WTC11 (cell line): ENCODE results near the gene GSTP1. TPM values are rescaled to one million over a fixed set of nuclear protein-coding genes. Genes with fewer than 3 reads are reported as not detected.
"Not testable (repeated sequence)": the region's sequence is repeated elsewhere in the genome, so short reads cannot be mapped to it uniquely, and the experiment has no call there.

Experiments
- ATAC-seq: fragments of 200-7000 bp; cut with Tn5 transposase; 2 replicates; pipeline ENCODE4 v1.10.0; 2021; ENCODE audit warnings: mild to moderate bottlenecking, moderate library complexity
- CTCF ChIA-PET: fragments of 300-600 bp; sonication (Branson Sonifier 250); formaldehyde crosslinking; loops from one replicate; lab custom pipeline; 2021; ENCODE audit warnings: antibody characterized with exemption; lab: Charles Lee
- POLR2A ChIA-PET: fragments of 350-600 bp; sonication (Branson Sonifier 250); formaldehyde crosslinking; loops from one replicate; lab custom pipeline; 2021; ENCODE audit warnings: antibody characterized with exemption; lab: Charles Lee
- DNase-seq: peaks from one replicate; pipeline ENCODE4 v3.0.0; 2021; ENCODE audit warnings: low spot score
- H3K27ac Mint-ChIP-seq: 2 replicates; pipeline ENCODE4 v1.8.0; 2021; ENCODE audit warnings: mixed read lengths
- H3K27me3 Mint-ChIP-seq: 2 replicates; pipeline ENCODE4 v1.8.0; 2021; ENCODE audit warnings: low read depth, mild to moderate bottlenecking, moderate library complexity, mixed read lengths
- H3K36me3 Mint-ChIP-seq: 2 replicates; pipeline ENCODE4 v1.8.0; 2021; ENCODE audit warnings: mixed read lengths
- H3K4me1 Mint-ChIP-seq: 2 replicates; pipeline ENCODE4 v1.8.0; 2022; ENCODE audit warnings: mixed read lengths
- H3K4me3 Mint-ChIP-seq: 2 replicates; pipeline ENCODE4 v1.8.0; 2021; ENCODE audit warnings: mild to moderate bottlenecking, moderate library complexity, mixed read lengths
- H3K9me3 Mint-ChIP-seq: 2 replicates; pipeline ENCODE4 v1.8.0; 2021; ENCODE audit warnings: mixed read lengths
- ARID4B ChIP-seq: sonication (generic); formaldehyde crosslinking; IDR thresholded peaks from 2 replicates; pipeline ENCODE4 v1.8.0; 2023; ENCODE audit warnings: missing genetic modification reagents, mild to moderate bottlenecking, borderline replicate concordance
- CREB1 ChIP-seq: sonication (generic); formaldehyde crosslinking; IDR thresholded peaks from 2 replicates; pipeline ENCODE4 v1.8.0; 2023; ENCODE audit warnings: mild to moderate bottlenecking, missing genetic modification reagents
- E2F1 ChIP-seq: sonication (generic); formaldehyde crosslinking; IDR thresholded peaks from 2 replicates; pipeline ENCODE4 v1.8.0; 2022; ENCODE audit warnings: mild to moderate bottlenecking, missing genetic modification reagents
- FOXP4 ChIP-seq: sonication (generic); formaldehyde crosslinking; IDR thresholded peaks from 2 replicates; pipeline ENCODE4 v1.8.0; 2022; ENCODE audit warnings: mild to moderate bottlenecking, missing genetic modification reagents
- NFATC4 ChIP-seq: fragments of 250-450 bp; sonication (Bioruptor Pico); IDR thresholded peaks from 2 replicates; pipeline ENCODE4 v1.9.0; 2021; ENCODE audit warnings: mild to moderate bottlenecking
- PREB ChIP-seq: sonication (generic); formaldehyde crosslinking; IDR thresholded peaks from 2 replicates; pipeline ENCODE4 v1.8.1; 2022; ENCODE audit warnings: mild to moderate bottlenecking, missing genetic modification reagents, moderate library complexity, borderline replicate concordance
- RORB ChIP-seq: fragments of 250-450 bp; sonication (Bioruptor Pico); IDR thresholded peaks from 2 replicates; pipeline ENCODE4 v1.9.0; 2021; ENCODE audit warnings: mild to moderate bottlenecking
- ZNF138 ChIP-seq: sonication (generic); formaldehyde crosslinking; conservative IDR thresholded peaks from 2 replicates; pipeline ENCODE4 v1.8.1; 2022; ENCODE audit warnings: mild to moderate bottlenecking, moderate library complexity, missing genetic modification reagents
- ZNF671 ChIP-seq: fragments of 250-450 bp; sonication (Bioruptor Pico); IDR thresholded peaks from 2 replicates; pipeline ENCODE4 v1.8.0; 2021; ENCODE audit warnings: mild to moderate bottlenecking
- total RNA-seq: library from RNA; stranded (reverse); gene quantifications from 3 replicates; pipeline ENCODE4 v1.2.3, GENCODE V29; 2021
- TF ChIP-seq, protein P1 (sequence below): sonication (generic); formaldehyde crosslinking; IDR thresholded peaks from 2 replicates; pipeline ENCODE4 v1.8.1; 2022; ENCODE audit warnings: low read depth, mild to moderate bottlenecking, moderate library complexity, missing genetic modification reagents, borderline replicate concordance
- TF ChIP-seq, protein P2 (sequence below): fragments of 250-450 bp; sonication (Bioruptor Pico); IDR thresholded peaks from 2 replicates; pipeline ENCODE4 v1.9.0; 2021; ENCODE audit warnings: mild to moderate bottlenecking
- TF ChIP-seq, protein P3 (sequence below): fragments of 250-450 bp; sonication (Bioruptor Pico); IDR thresholded peaks from 2 replicates; pipeline ENCODE4 v2.1.2; 2022; ENCODE audit warnings: mild to moderate bottlenecking, moderate library complexity
- TF ChIP-seq, protein P4 (sequence below): sonication (generic); formaldehyde crosslinking; IDR thresholded peaks from 2 replicates; pipeline ENCODE4 v1.8.1; 2023; ENCODE audit warnings: mild to moderate bottlenecking, missing genetic modification reagents

GSTP1 gene
- total RNA-seq, 1 experiment from 2014 or later = 1,452 TPM

GRCh38 chr11:67600324-67601029, 16.9 kb downstream of the GSTP1 start:
- no peak overlapping the region for H3K4me3 Mint-ChIP-seq
- H3K27ac Mint-ChIP-seq = no peak overlapping the region
- H3K36me3 Mint-ChIP-seq = peaks cover 13% of the 10 kb centered on the region
- ChIA-PET CTCF (interaction anchor here (0.7 kb wide), 1 partner anchor 17 kb away, joined by 4 read pairs; the partner anchor contains the start of gene GSTP1), POLR2A (no interaction called here)
- TF ChIP-seq, protein P1, sequence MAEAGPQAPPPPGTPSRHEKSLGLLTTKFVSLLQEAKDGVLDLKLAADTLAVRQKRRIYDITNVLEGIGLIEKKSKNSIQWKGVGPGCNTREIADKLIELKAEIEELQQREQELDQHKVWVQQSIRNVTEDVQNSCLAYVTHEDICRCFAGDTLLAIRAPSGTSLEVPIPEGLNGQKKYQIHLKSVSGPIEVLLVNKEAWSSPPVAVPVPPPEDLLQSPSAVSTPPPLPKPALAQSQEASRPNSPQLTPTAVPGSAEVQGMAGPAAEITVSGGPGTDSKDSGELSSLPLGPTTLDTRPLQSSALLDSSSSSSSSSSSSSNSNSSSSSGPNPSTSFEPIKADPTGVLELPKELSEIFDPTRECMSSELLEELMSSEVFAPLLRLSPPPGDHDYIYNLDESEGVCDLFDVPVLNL (CRISPR knock-in tag) = no peak
- TF ChIP-seq ZNF671 = no peak
- TF ChIP-seq FOXP4 (CRISPR knock-in tag) = no peak
- TF ChIP-seq E2F1 (CRISPR knock-in tag) = no peak
- H3K9me3 Mint-ChIP-seq = peaks cover 26% of the 10 kb centered on the region
- peaks cover 19% of the 10 kb centered on the region for H3K4me1 Mint-ChIP-seq
- peaks cover 13% of the 10 kb centered on the region for H3K27me3 Mint-ChIP-seq
- no peak for ATAC-seq
- no peak for DNase-seq

GRCh38 chr11:67601098-67601497, 17.5 kb downstream of the GSTP1 start:
- H3K36me3 Mint-ChIP-seq = peaks cover 12% of the 10 kb centered on the region
- H3K4me1 Mint-ChIP-seq = peaks cover 24% of the 10 kb centered on the region
- peaks cover 25% of the 10 kb centered on the region for H3K9me3 Mint-ChIP-seq
- H3K27ac Mint-ChIP-seq = no peak overlapping the region
- CTCF ChIA-PET = no interaction called here
- POLR2A ChIA-PET = no interaction called here
- no peak overlapping the region for H3K4me3 Mint-ChIP-seq
- no peak for DNase-seq
- TF ChIP-seq PREB (CRISPR knock-in tag) = no peak
- no peak for TF ChIP-seq NFATC4 (CRISPR knock-in tag)
- H3K27me3 Mint-ChIP-seq = peaks cover 16% of the 10 kb centered on the region
- ATAC-seq = no peak

DNA sequence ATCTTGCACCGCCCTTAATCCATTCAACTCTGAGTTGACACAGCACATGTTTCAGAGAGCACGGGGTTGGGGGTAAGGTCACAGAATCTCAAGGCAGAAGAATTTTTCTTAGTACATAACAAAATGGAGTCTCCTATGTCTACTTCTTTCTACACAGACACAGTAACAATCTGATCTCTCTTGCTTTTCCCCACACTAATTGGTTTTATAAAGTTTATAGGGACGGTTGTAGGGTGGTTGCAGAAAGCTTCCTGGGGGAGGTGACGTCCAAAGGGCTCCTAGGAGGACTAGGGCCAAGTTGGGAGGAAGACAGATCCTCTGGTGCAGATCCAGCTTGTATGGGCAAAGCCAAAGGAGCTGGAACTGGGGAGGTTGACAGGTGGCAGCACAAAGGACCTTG, 20.5 kb downstream of the GSTP1 start:
- ATAC-seq, H3K36me3 Mint-ChIP-seq, H3K9me3 Mint-ChIP-seq, H3K27ac Mint-ChIP-seq, H3K4me3 Mint-ChIP-seq, POLR2A ChIA-PET, CTCF ChIA-PET, DNase-seq: not testable (repeated sequence)
- peaks cover 11% of the 10 kb centered on the region for H3K27me3 Mint-ChIP-seq
- peaks cover 24% of the 10 kb centered on the region for H3K4me1 Mint-ChIP-seq

- Mint-ChIP-seq H3K27ac (no peak overlapping the region), H3K4me3 (no peak overlapping the region; the same call in 1 of the 2 replicates), H3K4me1 (peaks cover 24% of the 10 kb centered on the region), H3K36me3 (peaks cover 14% of the 10 kb centered on the region), H3K27me3 (peaks cover 11% of the 10 kb centered on the region), H3K9me3 (peaks cover 7% of the 10 kb centered on the region)
- ChIA-PET POLR2A (no interaction called here), CTCF (interaction anchor here (1.5 kb wide), 1 partner anchor 10 kb away, joined by 8 read pairs; no protein-coding TSS in a partner anchor)
- ATAC-seq = no peak
- DNase-seq = no peak
- TF ChIP-seq, protein P2, sequence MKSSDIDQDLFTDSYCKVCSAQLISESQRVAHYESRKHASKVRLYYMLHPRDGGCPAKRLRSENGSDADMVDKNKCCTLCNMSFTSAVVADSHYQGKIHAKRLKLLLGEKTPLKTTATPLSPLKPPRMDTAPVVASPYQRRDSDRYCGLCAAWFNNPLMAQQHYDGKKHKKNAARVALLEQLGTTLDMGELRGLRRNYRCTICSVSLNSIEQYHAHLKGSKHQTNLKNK = no peak
- TF ChIP-seq ARID4B (no peak), RORB (no peak), CREB1 (CRISPR knock-in tag) (no peak), ZNF138 (CRISPR knock-in tag) (no peak)
- TF ChIP-seq, protein P3, sequence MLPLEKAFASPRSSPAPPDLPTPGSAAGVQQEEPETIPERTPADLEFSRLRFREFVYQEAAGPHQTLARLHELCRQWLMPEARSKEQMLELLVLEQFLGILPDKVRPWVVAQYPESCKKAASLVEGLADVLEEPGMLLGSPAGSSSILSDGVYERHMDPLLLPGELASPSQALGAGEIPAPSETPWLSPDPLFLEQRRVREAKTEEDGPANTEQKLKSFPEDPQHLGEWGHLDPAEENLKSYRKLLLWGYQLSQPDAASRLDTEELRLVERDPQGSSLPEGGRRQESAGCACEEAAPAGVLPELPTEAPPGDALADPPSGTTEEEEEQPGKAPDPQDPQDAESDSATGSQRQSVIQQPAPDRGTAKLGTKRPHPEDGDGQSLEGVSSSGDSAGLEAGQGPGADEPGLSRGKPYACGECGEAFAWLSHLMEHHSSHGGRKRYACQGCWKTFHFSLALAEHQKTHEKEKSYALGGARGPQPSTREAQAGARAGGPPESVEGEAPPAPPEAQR (CRISPR knock-in tag) = no peak
- TF ChIP-seq, protein P4, sequence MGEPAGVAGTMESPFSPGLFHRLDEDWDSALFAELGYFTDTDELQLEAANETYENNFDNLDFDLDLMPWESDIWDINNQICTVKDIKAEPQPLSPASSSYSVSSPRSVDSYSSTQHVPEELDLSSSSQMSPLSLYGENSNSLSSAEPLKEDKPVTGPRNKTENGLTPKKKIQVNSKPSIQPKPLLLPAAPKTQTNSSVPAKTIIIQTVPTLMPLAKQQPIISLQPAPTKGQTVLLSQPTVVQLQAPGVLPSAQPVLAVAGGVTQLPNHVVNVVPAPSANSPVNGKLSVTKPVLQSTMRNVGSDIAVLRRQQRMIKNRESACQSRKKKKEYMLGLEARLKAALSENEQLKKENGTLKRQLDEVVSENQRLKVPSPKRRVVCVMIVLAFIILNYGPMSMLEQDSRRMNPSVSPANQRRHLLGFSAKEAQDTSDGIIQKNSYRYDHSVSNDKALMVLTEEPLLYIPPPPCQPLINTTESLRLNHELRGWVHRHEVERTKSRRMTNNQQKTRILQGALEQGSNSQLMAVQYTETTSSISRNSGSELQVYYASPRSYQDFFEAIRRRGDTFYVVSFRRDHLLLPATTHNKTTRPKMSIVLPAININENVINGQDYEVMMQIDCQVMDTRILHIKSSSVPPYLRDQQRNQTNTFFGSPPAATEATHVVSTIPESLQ (CRISPR knock-in tag) = no peak
Observed at GRCh38 chr11:67604815-67605214, 21.2 kb downstream of the GSTP1 start.
